Stimulated activated CD8-positive, alpha-beta memory T cell treated with anti-CD3 and anti-CD28 coated beads, Interleukin-4, amount 100 ng/mL, for 48 hours (primary cell): ENCODE results near the gene WASHC2C.
"Not testable (repeated sequence)": the region's sequence is repeated elsewhere in the genome, so short reads cannot be mapped to it uniquely, and the experiment has no call there.

Experiments used
- DNase-seq: peaks from one replicate; pipeline ENCODE4 v3.0.0-alpha.2; 2020

WASHC2C gene

DNA sequence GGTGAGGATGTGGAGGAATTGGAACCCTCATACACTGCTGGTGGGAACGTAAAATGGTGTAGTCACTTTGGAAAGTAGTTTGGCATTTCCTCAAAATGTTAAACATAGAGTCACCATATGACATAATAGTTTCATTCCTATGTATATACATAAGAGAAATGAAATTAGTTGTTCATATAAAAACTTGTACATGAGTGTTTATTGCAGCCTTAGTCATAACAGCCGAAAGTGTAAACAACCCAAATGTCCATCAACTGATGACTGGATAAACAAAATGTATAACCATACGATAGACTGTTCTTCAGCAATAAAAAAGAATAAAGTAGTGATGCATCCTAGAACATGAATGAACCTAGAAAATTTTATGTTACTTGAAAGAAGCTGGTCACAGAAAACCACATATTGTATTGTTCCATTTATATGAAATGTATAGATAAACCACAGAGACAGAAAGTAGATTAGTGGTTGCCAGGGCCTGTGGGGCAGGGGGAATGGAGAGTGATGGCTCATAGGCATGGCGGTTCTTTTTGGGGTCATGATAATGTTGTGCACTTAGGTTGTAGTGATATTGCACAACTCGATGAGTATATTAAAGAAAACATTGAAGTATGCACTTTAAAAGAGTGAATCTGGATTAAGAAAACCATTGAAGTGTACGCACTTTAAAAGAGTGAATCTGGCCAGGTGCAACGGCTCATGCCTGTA lies 44.8 kb downstream of the WASHC2C start:
- DNase-seq = not testable (repeated sequence)

DNA sequence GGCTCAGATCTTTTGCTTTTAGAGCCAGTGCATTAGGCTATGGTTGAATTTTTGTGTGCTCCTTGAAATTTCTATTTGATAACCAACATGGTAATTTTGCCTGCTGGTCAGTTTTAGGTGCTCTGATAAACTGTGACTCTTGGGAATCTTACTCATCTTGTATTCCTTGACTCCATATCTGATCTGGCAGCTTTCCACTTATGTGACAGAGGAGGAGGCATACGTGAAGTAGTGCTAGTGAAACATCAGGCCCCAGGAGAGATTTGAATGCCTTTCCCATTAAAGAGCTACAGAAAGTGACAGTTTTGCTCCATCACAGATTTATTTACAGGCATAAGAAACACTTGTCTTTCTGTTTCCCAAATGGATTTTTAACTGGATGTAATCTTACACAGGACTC lies 59.2 kb downstream of the WASHC2C start:
- DNase-seq = not testable (repeated sequence)

DNA sequence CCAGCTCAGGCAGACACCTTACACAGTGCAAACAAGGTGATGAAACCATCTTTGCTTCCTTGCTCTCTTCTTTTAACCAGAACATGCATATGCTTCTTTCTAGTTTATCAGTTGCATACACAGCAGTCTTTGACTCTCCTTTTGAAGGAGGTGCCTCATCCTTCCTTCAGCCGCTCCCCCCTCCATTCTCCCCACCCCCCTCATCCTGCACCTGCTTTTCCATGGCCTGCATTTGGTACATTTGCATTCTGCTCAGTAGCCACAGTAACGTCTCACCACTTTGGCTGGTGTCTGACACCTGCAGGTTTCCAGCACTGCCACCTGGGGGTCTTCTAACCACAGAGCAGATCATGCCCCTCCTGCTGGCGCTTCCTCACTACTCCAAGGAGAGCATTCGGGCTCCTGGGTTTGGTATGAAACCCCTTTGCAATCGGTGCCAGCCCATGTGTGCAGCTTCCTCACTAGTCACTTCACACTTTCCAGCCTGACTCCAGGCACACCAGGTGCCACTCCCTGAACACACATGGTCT lies 60.2 kb downstream of the WASHC2C start:
- not testable (repeated sequence) for DNase-seq

DNA sequence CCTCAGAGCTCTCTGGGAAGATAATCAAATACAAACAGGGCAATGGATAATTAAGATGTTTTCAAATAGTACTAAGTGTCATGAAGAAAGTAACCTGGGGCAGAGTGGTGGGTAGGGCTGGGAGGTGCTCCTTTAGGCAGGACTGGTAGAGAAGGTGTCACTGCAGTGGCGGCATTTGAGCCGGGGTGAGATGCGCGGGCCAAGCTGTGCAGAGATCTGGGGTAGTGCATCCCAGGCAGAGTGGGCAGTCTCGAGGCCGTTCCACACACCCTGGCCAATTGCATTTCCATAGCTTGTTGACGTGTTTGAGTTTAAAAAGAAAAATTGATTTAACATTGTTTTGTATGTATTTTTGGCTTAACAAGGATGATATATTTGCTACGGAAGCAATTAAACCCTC lies 62.9 kb downstream of the WASHC2C start:
- DNase-seq = not testable (repeated sequence)

DNA sequence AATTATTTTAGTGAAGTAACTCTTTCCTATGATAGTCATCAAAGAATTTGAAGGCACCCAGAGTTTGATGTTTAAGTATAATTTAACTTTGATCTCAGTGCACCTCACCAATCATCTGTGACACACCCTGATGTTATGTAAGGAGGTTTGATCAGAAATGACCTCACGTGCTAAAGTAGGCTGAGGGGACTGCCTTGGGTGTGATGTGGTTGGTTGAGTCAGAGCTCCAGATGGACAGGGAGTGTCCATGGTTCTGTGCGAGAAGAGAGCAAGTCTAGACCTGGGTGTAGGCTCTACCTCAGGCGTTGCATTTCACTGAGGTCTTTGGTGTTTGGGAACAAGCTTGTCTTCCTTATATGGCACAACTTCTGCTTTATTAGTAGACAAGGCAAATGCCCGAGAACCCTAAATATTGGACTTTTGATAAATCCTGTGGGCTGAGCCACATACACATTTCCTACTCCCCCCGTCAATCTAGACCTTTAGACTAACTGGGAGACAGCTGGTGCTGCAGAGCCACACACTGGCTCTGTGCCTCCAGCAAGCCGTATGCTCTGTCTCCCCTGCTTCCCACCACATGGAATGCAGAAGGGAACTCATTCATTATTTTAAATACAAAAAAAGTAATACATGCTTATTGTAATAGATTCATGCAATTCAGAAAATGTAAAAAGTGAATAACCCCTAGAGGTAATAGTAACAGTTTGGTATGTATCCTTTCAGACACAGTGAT lies 63.8 kb downstream of the WASHC2C start:
- DNase-seq = not testable (repeated sequence)

DNA sequence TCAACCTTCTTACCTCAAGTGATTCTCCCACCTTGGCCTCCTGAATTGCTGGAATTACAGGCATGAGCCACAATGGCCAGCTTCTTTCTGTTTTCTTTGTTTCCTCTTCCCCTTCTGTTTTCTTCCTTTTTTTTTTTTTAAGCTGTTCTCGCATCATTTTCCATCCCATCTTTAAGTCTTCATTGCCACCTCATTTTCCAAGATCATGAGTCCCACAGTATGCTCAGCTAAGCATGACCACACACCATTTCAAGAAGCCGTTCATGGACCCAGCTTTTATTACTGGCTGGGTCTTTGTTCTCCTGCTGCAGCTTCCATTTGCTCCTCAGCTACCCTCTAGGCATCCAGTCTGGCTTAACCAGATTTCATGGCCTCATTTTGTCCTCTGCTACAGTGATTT lies 67.7 kb downstream of the WASHC2C start:
- not testable (repeated sequence) for DNase-seq

DNA sequence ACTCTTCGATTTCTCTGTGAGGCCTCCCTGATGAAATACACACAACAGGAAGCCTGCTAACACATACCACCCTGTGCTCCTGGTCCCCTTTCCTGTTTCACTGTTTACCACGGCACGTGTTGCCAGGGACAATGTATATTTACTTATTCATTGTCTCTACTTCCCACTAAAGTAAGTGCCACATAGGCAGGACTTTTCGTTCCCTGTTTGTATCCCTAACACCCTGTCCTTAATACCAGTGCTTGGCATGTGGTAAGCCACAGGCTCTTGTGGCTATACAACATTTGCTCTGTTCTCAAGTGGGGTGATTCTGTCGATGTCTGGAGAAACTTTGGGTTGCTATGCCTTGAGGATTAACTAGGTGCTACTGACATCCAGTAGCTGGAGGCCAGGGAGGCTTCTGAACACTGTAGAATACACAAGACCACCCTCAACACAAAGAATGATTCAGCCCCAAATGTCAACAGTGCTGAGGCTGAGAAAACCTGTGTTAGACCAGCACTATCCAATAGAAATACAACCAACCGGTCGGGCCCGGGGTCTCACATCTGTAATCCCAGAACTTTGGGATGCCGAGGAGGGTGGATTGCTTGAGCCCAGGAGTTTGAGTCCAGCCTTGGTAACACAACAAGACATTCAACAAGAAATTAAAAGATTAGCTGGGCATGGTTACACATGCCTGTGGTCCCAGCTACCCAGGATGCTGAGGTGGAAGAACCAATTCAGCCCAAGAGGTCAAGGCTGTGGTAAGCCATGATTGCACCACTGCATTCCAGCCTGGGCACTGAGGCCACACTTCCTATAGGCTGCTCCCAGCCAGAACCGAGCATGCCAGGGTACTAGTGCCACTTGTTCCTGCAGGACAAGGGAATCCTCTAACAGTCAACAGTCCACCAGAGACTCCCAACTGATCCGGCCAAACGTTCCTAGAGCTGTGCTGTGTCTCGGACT lies 76.3 kb downstream of the WASHC2C start:
- not testable (repeated sequence) for DNase-seq

DNA sequence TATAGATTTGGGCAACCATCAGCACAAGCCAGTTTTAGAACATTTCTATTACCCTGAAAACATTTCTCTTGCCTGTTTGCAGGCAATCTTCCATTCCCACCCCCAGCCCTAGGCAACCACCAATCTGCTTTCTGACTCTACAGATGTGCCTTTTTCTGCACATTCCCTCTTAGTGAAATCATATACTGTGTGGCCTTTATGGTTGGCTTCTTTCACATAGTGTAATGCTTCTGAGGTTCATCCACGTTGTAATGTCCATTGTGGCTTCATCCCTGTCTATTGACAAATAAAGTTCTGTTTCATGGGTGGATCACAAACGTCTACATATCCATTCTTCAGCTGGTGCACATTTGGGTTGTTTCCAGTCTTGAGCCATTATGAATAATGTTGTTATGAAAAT lies 77.9 kb downstream of the WASHC2C start:
- not testable (repeated sequence) for DNase-seq

DNA sequence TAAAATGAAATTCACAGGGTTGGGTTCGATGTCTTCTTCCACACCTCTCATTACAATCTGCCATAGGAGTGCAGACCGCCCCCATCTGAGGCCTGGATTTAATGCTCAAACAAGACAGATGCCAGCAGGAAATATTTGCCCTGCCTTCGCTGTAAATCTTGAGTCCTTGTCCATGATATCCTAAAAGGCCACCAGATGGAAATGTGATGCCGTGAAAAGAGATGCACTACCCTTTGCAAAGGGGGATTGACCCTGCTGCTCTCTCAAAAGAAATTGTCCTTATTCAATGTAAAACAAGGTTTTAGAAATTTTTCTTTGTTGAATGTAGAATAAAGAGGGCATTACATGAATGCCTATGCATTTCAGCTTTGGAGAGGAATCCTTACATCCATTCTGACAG lies 82.8 kb downstream of the WASHC2C start:
- DNase-seq = no peak

DNA sequence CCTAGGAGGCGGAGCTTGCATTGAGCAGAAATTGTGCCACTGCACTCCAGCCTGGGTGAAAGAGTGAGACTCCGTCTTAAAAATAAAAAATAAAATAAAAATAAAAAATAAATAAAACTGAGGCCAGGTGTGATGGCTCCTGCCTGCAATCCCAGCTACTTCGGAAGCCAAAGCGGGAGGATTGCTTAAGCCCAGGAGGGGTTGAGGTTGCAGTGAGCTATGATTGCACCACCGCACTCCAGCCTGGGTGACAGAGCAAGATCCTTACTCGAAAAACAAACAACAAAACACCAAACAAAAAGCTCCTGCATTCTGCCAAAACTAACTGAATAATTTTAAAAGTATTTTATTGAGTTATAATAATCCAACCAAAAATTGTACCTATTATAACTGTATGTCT lies 84.0 kb downstream of the WASHC2C start:
- DNase-seq = no peak

DNA sequence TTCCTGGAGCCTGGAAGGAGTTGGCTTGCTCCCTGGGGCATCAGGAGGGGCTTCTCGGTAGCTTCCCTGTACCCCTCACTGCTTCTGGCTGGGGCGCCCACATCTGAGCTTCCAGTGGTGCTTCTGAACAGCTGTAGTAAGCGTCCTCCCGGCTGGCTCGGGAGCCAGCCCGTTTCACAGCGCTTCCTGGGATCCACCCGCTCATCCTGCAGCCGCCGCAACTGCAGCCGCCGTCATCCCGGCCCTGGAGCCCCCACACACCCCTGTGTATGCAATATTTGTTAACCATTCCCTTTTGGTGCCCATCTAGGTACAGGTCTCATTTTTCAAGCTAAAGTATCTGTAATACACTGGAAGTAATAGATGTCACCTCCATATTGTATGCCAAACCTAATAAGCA lies 85.9 kb downstream of the WASHC2C start:
- not testable (repeated sequence) for DNase-seq

DNA sequence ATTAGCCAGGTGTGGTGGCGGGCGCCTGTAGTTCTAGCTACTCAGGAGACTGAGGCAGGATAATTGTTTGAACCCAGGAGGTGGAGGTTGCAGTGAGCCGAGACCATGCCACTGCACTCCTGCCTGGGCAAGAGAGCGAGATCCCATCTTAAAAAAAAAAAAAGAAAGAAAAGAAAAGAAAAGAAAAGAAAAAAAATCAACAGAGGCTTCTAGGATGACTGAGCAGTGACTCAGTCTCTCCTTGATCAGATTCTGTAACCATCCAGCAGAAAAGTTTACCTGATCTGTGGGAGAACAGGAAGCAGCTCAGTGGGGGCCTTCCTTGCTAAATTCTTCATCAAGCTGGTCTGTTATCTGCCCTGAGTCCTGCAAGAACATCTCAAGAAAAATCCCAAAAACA lies 87.1 kb downstream of the WASHC2C start:
- not testable (repeated sequence) for DNase-seq

DNA sequence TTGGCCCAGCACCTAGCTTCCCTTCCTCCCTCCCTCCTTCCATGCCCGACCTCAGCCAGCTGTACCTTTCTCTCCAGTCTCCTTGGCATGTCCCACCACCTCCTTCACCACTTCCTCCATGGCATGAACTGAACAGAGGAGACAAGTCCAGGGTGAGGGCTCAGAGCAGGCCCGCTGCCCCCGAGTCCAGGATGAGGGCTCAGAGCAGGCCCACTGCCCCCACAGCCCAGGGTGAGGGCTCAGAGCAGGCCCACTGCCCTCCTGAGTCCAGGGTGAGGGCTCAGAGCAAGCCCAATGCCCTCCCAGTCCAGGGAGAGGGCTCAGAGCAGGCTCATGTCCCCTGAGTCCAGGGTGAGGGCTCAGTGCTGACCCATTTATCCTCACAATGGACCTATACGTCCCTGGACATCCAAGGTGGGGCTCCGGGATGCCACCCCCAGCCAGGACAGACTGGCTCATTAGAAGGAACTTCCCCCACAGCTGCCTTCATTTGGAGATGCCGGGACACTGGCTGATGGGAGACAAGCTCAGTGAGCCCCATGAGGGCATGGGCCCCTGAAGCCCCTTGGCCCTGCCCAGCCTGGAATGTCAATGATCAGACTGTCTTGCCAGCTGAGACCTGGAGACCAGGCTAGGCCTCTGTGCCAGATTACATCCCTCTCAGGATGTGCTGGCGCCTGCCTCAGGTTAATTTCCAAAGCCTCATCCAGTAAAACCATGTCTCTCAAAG lies 90.2 kb downstream of the WASHC2C start:
- DNase-seq = no peak

DNA sequence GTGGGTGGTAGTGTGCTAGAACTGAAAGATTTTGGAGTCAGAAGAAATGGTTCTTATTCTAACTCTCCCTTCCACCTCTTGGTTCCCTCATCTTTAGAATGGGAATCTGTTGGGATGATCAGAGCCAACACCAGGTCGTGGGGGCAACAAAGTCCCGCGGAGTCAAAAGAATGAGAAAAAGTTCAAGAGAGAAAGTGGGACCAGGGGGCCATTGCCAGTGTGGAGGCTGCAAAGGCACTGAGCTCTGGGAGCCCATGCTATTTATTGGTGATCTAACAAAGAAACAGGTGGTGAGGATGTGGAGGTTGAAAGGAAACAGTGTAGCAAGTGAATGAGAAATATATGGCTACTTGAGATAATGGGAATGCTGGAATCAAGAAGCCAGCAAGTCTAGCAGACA lies 90.8 kb downstream of the WASHC2C start:
- DNase-seq = no peak

DNA sequence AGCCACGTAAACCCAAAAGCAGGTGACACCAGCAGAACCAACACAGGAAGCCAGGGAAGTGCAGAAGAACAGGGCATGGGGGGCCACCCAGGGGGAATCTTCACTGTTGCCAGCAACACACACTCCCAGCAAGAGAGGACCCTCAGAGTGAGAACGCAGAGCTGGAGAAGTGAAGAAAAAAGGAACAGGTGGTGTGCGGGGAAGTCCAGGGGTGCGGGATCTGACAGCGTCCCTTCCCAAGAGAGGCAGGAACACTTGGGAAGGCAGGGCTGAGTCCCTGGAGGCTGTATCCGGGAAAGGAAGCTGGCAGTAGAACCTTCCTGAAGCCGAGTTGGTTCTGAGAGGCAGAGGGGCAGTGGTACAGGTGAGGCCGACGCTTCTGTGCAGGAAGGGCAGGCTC lies 92.5 kb downstream of the WASHC2C start:
- DNase-seq = no peak

DNA sequence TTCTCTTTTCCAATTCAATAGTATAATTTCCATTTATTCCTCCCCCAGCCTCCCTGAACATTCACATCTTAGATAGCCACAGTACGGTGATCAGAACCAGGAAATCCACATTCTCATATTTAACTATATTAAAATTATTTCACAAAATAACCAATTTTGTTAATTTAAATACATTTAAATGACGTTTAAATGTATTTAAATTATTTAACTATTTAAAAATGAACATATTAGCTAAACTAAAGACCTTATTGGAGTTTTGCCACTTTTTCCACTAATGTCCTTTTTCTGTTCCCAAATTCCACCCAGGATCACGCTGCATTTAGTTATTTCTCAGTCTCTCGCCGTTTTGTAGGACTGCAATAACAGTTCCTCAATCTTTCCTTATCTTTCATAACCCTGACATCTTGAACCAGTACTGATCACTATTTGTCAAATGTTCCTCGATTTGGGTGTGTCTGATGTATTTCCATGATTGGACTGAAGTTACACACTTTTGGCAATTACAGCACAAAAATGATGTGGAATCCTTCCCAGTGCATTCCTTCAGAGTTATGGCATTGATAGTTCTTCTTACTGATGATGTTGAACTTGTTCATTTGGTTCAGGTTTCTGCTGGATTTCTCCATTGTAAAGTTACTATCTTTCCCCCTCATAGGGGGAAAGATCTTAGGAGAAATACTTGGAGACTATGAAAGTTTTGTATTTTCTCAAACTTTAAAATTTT lies 93.2 kb downstream of the WASHC2C start:
- DNase-seq = not testable (repeated sequence)

DNA sequence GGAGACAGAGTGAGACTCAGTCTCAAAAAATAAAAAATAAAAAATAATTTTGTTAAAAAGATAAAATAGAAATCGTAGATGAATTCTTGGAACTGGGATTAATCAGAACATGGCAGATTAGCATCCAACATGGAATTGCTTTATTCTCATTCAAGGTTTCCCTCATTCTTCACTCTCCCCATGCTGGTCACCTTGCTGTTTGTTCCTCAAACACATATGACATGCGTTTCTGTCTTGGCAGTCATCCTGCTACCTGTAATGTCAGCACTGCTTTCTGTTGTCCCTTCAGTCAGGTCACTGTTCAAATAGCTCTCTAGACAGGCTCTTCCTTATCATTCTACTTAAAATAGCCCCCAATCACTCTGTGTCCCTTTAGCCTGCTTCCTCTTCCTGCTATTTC lies 95.9 kb downstream of the WASHC2C start:
- not testable (repeated sequence) for DNase-seq
